Activated T-cell treated with anti-CD3 and anti-CD28 coated beads for 48 hours (primary cell): Measurements from ENCODE around the gene UBTD1.
"Not testable (repeated sequence)": the region's sequence is repeated elsewhere in the genome, so short reads cannot be mapped to it uniquely, and the experiment has no call there.

ENCODE experiments used
- DNase-seq: peaks from one replicate; pipeline ENCODE4 v3.0.0-alpha.2; 2020; ENCODE audit warnings: low read depth

Gene UBTD1

DNA sequence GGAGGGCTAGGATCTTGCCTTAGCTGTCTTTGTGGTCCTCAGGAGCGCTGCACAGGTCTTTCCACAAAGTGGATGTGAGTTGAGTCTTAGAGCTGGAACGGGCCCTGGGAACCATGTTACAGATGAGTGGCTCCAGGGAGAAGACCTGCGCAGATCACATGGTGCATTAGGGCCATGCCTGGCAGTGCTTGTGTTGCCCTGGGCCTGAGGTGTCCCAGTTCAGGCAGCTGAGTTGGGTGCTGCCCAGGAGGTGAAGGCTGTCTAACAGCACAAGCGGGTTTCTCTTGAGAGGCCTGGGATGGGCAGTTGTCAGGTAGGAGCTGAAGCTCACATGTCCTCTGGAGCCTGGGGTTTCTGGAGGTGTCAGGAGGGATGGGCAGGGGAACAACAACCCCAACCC lies 40.1 kb downstream of the UBTD1 start:
- DNase-seq = no peak

DNA sequence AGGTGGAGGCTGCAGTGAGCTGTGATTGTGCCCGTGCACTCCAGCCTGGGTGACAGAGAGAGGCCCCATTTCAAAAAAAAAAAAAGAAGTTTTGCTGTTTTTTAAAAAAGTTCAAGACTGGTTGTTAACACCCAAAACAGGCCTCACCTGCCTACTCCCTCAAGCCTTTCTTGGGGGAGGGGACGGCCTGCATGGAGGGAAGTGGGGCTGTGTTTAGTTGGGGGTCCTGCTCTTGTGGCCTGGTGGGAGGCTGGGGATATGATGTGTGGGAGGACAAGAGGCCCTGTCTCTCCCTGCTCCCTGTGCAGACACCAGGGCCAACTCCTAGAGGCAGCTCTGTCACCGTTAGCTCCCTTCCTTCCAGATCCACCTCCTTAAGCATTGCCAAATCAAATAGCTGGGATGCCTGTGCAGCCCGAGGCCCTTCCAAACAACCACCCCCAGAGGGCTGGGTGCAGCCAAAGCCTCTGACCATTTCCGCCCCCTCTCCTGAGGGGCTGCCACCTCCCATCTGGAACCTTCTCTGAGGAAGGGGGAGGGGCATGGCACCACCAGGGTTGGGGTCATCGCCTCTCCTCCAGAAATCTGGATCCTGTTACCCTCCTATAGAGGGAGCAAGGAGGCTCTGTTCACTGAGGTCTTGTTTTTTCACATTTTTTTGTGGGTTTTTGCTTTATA lies 40.9 kb downstream of the UBTD1 start:
- DNase-seq = no peak

DNA sequence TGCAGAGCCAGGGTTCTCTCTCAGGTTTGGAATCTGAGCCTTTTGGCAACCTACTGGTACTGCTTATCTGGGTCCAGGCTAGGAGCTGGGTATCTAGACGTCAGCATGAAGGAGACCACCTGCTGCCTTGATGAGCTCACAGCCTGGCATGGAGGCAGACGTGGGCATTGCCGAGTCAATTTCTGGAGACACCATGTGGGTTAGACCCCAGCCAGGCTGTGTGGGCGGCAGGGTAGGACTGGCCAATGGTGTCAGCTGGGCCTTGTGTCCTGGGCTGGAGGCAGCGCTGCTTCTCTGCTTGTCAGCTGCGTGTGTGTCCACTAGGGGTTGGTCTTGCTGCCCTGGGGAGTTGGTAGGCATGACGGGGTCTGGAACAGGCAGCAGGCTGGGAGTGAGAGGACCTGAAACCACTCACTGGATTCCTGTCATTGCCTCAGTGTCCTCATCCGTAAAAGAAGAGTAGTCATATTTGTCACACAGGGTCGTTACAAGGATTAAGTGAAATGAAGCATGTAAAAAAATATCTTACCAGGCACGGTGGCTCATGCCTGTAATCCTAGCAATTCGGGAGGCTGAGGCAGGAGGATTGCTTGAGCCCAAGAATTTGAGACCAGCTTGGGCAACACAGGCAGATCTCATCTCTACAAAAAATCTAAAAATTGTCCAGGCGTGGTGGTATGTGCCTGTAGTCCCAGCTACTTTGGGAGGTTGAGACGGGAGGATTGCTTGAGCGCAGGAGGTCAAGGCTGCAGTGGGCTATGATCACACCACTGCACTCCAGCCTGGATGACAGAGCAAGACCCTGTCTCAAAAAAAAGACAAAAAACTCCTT lies 42.2 kb downstream of the UBTD1 start:
- no peak for DNase-seq

DNA sequence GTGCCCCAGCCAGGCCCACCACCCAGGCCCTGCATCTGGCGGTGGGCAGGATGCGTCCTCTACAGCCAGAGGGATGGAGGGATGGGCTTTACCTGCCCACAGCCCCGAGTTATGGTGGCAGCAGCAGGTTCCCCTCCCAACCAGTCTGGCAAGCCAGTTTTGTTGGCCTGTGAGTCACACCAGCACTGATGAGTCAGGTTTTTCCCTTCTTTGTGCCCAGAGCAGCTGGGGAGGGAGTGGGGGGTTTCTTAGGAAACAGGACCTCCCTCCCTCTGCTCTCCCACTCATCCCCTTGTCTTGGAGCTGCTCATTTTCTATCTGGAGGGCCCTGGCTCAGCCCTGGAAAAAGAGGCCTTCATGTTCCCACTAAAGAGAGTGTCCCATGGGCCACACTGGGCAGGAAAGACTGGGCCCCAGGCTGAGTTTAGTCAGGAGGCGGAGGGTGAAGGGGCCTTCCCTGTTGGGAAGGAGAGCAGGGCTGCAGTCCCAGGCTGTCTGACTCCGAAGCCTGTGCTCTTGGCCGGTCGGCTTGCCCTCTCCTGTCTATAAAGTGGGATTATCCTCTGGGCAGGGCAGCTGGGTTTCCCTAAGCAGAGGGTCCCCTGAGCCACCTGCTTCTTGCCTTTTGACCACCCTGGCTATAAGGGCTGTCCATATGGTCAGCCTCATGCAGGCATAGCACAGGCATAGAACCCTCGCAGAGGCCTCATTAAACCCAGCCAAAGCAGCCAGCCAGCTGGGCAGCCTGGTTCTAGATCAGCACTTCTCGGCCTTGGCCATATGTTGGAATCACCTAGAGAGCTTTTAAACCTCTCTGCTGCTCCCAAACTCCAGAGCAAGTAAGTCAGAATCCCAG lies 43.7 kb downstream of the UBTD1 start:
- peak; percentile 21 for DNase-seq

DNA sequence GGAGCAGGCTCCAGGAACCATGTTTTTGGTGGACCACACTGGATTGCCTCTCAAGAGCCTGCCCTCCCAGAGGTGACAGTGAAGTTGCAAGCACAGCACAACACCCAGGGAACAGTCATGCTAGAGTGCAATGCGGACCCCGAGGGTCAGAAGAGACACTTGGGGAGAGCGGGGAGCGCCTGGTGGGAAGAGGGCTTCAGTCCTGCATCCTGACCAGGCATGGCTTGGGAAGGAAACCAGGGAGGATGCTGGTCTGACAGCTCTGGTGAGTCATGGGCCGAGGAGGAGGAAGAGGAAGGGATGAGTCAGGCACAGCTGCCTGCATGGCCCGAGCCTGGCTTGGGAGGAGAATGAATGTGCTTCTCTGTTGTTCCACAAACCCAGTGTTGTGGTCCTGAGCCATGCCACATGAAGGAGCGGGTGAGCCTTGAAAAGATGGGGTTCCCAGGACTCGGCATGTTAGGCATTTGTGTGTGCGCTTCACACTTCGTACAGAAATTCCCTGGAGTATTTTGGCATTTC lies 44.4 kb downstream of the UBTD1 start:
- peak; percentile 58 for DNase-seq

DNA sequence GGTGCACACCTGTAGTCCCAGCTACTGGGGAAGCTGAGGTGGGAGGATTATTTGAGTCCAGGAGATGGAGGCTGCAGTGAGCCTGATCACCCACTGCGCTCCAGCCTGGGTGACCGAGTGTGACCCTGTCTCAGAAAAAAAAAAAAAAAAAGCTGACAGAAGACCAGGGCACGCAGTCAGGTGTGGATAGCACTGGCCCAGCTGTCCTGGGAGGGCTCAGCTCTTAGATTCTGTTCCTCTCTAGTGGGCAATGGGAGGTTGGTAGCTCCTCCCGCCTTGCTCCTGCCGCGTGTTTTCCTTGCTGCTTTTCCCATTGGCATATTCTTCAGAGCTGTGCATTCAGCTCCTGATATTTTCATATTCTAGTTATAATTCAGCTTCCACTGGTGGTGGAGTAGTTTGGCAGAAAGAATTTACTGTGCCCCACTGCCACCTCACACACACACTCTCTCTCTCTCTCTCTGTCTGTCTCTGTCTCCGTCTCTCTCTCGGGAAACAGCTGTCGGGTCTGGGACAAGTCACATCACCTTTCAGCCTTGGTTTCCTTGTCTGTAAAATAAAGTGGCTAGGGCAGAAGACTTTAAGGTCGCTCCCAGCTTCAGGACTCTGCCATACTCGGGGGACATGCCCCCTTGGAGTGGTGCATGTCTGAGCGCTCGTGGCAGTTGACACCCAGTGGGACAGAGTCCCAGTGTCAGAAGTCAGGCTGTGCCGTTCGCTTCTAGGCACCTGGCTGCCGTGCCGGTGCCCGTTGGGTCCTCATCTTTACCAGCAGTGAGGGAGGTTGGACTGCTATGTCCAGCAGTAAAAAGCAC lies 47.9 kb downstream of the UBTD1 start:
- no peak for DNase-seq

DNA sequence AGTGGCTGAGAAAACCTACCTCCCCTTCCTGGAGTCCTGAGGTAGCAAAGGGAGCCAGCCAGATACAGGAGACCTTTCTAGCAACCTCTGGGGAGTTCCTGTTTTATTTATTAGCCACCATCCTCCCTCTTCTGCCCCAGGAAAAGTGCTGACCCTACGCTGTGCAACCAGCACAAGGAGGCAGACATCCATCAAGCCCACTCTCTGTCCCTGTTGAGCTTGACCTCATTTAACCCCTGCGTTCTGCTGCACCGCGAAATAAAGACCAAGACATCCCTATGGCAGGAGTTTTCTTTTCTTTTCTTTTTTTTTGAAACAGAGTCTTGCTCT lies 48.5 kb downstream of the UBTD1 start:
- no peak for DNase-seq

DNA sequence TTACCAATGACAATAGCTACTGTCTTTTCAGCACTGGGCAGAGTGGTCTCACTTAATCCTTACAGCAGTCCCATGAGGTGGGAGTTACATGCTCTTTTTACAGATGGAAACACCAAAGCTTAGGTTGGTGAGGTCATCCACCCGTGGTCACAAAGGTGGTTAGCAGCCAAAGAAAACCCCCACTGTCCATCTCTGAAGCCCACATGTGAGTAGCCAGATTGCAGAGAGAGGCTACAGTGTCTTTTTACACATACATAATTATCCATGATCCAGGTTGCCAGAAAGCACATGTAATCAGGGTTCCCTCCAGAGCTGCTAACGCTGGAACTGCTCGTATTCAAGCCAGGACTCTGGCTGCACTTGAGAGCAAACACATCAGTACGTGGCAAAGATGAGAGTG lies 49.2 kb downstream of the UBTD1 start:
- no peak for DNase-seq

DNA sequence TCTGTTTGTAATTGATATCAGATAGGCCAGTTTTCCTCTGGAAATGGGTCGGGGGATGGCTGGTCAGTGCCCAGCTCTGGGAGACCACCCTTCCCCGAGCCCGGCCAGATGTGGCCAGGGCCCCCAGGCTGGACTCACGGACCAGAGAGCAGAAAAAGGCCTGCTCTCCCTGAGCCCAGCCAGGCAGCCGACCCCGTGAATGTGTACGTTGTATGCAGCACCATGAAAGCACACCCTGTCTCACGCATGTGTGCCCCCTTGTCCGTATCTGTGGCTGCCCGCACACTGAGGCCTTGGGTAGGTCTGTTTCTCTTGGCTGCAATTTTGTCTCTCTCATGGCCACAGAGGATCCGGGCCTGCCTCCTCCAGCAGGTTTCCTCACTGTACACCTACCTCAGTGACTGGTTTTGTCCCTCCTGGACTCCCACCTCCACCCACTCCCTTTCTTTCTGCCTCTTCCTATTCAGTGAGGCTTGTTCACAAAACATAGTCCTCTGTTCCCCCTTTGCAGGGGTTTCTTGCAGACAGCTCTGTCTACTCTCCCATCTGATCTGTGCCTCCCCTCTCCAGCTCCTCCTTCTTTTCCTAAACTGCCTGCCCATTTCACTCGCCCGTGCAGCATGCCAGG lies 50.2 kb downstream of the UBTD1 start:
- DNase-seq = no peak

DNA sequence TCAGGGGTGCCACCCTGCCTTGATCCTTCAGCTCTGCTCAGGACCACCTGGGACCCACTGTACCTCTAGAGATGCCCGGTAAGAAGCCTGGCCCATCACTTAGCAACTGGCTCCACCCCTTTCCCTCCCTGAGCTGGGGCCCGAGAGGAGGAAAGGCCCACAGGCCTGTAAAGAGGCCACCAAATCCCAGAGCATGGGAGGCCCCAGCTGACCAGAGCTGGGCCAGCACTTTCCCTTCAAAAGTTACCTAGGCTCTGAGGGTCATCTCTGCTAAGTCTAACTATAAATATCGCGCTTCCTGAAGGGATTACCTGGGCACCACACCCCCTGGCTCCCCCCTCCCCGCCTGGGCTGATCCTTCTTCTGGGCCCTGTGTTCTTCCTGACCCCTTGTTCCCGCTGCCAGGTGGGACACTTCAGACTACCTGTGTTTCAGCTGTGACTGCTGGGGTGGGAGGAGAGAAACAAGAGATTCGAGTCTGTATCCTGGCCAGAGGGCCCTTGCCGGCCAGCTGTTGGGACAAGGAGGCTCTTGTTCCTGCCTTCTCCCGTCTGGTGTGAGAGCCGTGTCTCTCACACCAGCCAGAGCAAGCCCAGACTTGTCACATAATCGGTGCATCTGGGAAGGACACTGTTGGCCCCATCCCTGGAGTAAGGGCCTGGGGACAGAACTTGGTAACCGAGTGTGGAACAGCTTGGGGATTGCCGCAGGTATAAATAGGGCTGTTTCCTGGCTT lies 51.0 kb downstream of the UBTD1 start:
- no peak for DNase-seq

DNA sequence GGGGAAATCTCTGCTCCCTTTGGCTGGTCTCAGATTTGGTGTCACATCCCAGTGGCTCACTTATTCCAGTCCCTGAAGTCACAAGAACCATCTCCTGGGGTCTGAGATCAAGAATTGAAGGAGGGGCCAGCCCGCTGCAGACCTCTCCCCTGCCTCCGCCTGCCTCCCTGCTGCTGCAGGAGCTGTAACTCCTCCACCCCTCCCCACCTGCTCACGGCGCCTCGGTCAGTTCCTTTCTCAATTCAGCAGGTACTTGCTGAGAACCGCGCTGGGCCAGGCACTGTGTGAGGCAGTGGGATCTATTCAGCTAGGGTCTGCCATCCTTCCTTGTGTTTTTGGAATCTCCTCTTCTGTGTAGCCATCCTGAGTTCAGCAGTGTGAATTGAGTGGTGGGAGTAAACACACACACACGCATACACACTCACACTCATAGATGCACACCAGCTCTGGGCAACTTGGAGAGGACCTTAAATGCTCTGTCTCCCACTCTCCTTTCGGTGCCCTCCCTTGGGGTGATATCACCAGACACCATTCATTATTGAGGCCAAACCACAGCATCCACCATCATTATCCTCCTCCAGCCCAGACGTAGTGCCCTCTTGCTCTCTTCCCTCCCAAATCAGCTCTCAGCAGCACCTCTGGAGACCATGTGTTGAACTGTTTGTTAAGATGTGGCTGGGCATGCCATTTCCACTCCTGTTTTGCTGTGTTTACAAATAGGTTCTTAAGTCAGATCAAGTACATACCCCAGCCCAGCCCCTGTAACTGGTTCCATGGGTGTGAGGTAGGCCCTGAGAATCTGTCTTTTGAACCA lies 51.8 kb downstream of the UBTD1 start:
- DNase-seq = no peak

DNA sequence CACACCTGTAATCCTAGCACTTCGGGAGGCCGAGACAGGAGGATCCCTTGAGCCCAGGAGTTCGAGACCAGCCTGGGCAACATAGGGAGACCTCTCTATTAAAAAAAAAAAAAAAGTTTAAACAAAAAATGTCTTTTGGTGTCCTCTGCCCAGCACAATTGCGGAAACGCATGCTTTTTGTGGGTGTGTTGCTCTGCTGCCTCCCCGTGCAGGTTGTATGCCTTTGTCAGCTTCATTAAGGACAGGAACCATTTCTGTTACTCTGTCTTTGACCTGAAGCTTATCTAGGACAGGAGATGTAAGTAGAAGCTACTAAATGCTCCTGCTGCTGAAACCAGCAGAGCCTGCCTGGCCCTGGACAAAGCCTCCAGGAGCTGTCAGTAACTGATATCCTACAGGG lies 52.5 kb downstream of the UBTD1 start:
- no peak for DNase-seq

DNA sequence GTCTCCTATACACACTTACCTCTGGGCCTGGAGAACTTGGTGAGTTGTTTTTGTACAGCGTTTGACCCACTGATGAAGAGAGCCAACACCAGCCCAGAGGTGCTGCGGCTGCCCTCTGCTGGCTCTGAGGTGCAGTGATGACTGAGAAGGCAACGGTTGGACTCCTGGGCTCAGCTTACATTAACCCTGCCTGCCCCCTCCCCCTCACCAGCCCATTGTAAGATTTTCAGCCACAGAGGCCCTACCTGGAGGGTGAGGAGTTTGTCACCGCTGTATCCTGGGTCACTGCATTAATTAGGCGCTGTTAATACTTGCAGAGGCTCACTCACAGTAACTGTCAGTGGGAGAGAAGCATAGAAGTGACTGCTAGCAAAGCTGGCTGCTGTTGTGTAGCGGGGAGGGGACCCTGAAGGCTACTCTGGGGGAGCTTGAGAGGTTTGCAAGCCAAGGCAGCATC lies 54.9 kb downstream of the UBTD1 start:
- peak; percentile 57 for DNase-seq

DNA sequence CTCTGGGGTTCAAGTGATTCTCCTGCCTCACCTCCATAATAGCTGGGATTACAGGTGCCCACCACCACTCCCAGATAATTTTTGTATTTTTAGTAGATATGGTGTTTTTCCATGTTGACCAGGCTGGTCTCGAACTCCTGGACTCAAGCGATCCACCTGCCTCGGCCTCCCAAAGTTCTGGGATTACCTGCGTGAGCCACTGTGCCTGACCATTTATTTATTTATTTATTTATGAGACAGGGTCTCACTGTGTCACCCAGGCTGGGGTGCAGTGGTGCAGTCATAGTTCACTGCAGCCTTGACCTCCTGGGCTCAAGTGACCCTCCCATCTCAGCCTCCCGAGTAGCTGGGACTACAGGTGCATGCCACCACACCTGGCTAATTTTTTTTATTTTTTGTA lies 55.6 kb downstream of the UBTD1 start:
- not testable (repeated sequence) for DNase-seq

DNA sequence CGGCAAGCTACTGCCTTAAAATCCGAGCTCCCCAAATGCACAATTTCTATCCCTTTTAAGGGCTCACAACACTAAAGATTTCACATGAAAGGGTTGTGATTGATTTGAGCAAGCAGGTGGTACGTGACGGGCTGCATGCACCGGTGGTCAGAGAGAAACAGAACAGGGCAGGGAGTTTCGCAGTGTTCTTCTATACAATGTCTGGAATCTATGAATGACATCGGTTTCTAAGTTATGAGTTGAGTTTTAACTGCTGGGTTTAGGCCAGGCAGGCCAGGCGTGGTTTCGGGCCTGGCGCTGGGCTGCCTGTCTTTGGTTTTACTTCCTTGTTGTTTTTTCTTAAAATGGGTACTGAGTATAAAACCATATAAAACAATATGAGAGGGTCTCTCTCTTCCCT lies 56.8 kb downstream of the UBTD1 start:
- DNase-seq = not testable (repeated sequence)

DNA sequence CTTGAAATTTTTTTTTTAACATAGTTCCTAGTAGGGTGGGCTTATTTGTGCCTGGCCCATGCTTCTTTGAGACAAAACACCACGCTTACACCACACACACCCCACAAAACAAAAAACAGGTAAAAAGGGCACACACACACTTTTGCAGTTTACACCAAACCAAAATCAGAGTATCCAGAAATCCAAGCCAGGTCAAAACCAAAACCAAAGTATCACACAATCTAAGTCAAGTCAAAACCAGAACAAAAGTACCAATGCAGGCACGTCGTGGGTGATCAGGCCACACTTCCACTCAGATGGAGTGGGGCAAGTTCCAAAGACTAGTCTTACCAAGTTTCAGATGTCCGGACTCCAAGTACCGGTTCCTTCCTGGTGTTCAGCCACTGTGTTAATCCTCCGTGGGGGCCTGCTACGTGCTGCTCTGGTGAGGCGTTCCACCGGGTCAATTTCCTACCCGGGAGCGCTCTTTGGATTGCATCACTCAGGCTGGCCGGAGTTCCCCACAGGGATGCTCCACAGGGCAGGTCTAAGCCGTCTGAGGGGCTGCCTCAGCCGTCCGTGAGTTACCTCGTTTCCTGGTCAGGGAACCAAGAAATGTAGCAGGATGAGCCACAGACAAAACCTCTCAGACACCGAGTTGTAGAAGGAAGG lies 62.1 kb downstream of the UBTD1 start:
- DNase-seq = not testable (repeated sequence)

DNA sequence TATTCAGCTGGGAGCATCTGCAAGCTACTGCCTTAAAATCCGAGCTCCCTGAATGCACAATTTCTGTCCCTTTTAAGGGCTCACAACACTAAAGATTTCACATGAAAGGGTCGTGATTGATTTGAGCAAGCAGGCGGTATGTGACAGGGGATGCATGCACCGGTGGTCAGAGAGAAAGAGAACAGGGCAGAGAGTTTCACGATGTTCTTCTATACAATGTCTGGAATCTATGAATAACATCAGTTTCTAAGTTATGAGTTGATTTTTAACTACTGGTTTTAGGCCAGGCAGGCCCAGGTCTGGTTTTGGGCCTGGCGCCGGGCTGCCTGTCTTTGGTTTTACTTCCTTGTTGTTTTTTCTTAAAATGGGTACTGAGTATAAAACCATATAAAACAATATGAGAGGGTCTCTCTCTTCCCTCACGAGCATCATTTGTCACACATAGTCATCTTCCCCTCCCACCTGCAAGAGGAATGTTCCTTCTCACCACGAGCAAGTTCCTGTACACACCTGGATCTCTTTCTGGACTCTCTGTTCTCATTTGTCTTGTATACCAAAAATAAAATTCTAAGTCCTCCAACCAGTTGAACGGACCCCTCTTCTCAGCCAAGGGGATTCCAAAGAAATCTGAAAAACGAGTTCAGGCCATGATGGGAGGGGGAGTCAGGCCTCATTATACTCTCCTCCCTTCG lies 62.8 kb downstream of the UBTD1 start:
- not testable (repeated sequence) for DNase-seq

DNA sequence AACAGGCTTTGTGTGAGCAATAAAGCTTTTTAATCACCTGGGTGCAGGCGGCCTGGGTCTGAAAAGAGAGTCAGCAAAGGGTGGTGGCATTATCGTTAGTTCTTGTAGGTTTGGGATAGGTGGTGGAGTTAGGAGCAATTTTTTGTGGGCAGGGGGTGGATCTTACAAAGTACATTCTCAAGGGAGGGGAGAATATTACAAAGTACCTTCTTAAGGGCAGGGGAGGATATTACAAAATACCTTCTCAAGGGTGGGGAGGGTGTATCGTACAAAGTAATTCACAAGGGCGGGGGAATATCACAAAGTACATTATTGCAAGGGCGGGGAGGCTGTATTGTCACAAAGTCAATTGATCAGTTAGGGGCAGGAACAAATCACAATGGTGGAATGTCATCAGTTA lies 63.6 kb downstream of the UBTD1 start:
- not testable (repeated sequence) for DNase-seq
